Measurements from ENCODE around the gene ADGRG3. TPM values are rescaled to one million over a fixed set of nuclear protein-coding genes. Genes with fewer than 3 reads are reported as not detected.

Gene ADGRG3
- total RNA-seq, 1 experiment from 2014 or later: not detected

DNA sequence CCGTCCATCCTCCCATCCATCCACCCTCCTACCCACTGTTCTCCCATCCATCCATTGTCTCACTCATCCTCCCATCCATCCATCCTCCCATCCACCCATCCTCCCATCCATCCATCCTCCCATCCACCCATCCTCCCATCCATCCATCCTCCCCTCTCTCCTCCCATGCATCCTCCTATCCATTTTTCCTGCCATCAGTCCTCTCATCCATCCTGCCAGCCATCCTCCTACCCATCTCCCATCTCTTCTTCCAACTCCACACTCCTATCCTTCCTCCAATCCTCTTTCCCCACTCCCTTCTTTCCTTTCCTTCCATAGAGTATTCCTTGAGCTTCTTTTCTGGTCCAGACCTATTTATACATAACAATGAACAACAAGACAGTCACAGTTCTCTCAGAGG, 38.6 kb downstream of the ADGRG3 start:
- ATAC-seq (no peak), DNase-seq (ENCODE audit: low read depth, low spot score) (no peak)
- ChIA-PET POLR2A (no interaction called here), RAD21 (ENCODE audit: low non-redundant PET in 1 of 2, low total read pairs in 2 of 2, uncharacterized antibody in 2 of 2, unreplicated experiment in 2 of 2) (no interaction called here), CTCF (no interaction called here)
- Histone ChIP-seq H3K27me3 (ENCODE audit: insufficient read depth, low read length) (peaks cover 8% of the 10 kb centered on the region; the same call in 1 of the 2 replicates), H2AFZ (ENCODE audit: low read depth, low read length, poor library complexity, severe bottlenecking) (no peak overlapping the region), H3K36me3 (ENCODE audit: control insufficient read depth in 1 of 2, insufficient read depth in 2 of 2, low read length in 2 of 2) (no peaks in the 10 kb centered on the region), H3K9me2 (ENCODE audit: insufficient read depth) (no peaks in the 10 kb centered on the region), H3K4me2 (ENCODE audit: low read length) (no peak overlapping the region), H3K4me1 (ENCODE audit: control insufficient read depth in 1 of 2, insufficient read depth in 2 of 2, low read length in 2 of 2) (no peaks in the 10 kb centered on the region), H4K20me1 (ENCODE audit: insufficient read depth) (no peaks in the 10 kb centered on the region), H3K9me3 (ENCODE audit: control insufficient read depth in 1 of 2, insufficient read depth in 1 of 2, low read depth in 1 of 2, low read length in 2 of 2) (no peaks in the 10 kb centered on the region), H3K27ac (ENCODE audit: low read depth, low read length) (no peak overlapping the region), H3K9ac (ENCODE audit: low read length) (no peak overlapping the region), H3K4me3 (replicated peaks in 1 of 2; ENCODE audit: low read depth in 1 of 2, low read length in 2 of 2) (no peak overlapping the region), H3K79me2 (ENCODE audit: insufficient read depth, low read length) (no peaks in the 10 kb centered on the region)
- intact Hi-C loops (cut with micrococcal nuclease): no loop called here
- TF ChIP-seq POLR2A (IDR thresholded peaks at IDR 0.05; ENCODE audit: borderline replicate concordance, extremely low read depth, insufficient read depth, insufficient read length) (no peak), ZBTB33 (IDR thresholded peaks at IDR 0.05; ENCODE audit: extremely low read depth, insufficient replicate concordance, low read length) (no peak), REST (IDR thresholded peaks at IDR 0.05; ENCODE audit: low read depth) (no peak), MAX (IDR thresholded peaks at IDR 0.05) (no peak), SP1 (IDR thresholded peaks at IDR 0.05; ENCODE audit: low read depth) (no peak), CBX3 (IDR thresholded peaks at IDR 0.05; ENCODE audit: low read depth) (no peak), POLR2AphosphoS5 (IDR thresholded peaks at IDR 0.05; ENCODE audit: low read depth, low read length) (no peak), ZNF274 (IDR thresholded peaks at IDR 0.05; ENCODE audit: low read depth, low read length) (no peak), CEBPB (IDR thresholded peaks at IDR 0.05; ENCODE audit: low read depth) (no peak), EGR1 (IDR thresholded peaks at IDR 0.05; ENCODE audit: low read depth) (no peak), YY1 (IDR thresholded peaks at IDR 0.05; ENCODE audit: extremely low read depth, insufficient replicate concordance, low read depth, low read length) (no peak), ATF3 (IDR thresholded peaks at IDR 0.05) (no peak), FOSL1 (IDR thresholded peaks at IDR 0.05; ENCODE audit: low read depth) (no peak), JUND (IDR thresholded peaks at IDR 0.05) (no peak), RAD21 (IDR thresholded peaks at IDR 0.05; ENCODE audit: low read depth) (no peak)
- BruUV-seq (replicated peaks): no TSS peak

Data from HCT116 (cell line).